GM21360 (cell line): ENCODE measurements around the gene ASB7.

ENCODE experiments used
- ATAC-seq: cut with Tn5 transposase; IDR thresholded peaks from one replicate; pipeline ENCODE4 v1.9.1; 2021; ENCODE audit warnings: mild to moderate bottlenecking, moderate library complexity; ENCODE audit not compliant: unreplicated experiment

Gene ASB7

GRCh38 chr15:100596792-100597191 lies 5.6 kb upstream of the ASB7 start:
- peak; percentile 91 for ATAC-seq

- no peak for ATAC-seq
Measured at GRCh38 chr15:100597862-100598261, 4.5 kb upstream of the ASB7 start.

- no peak for ATAC-seq
Measured at GRCh38 chr15:100598655-100599054, 3.7 kb upstream of the ASB7 start.

GRCh38 chr15:100601163-100601562 lies 1.2 kb upstream of the ASB7 start:
- ATAC-seq: no peak

GRCh38 chr15:100601617-100602063 lies 749 bp upstream of the ASB7 start:
- peak; percentile 8 for ATAC-seq

GRCh38 chr15:100602823-100603393 lies 519 bp downstream of the ASB7 start:
- ATAC-seq: peak; percentile 42

- ATAC-seq: no peak
Measured at GRCh38 chr15:100612539-100612938, 10.2 kb downstream of the ASB7 start.

- no peak for ATAC-seq
Measured at GRCh38 chr15:100613208-100613607, 10.8 kb downstream of the ASB7 start.

GRCh38 chr15:100614336-100614735 lies 11.9 kb downstream of the ASB7 start:
- no peak for ATAC-seq

GRCh38 chr15:100614918-100615317 lies 12.5 kb downstream of the ASB7 start:
- no peak for ATAC-seq

GRCh38 chr15:100615801-100616200 lies 13.4 kb downstream of the ASB7 start:
- no peak for ATAC-seq

GRCh38 chr15:100616700-100617099 lies 14.3 kb downstream of the ASB7 start:
- ATAC-seq: no peak

GRCh38 chr15:100623301-100623700 lies 20.9 kb downstream of the ASB7 start:
- ATAC-seq: no peak

- peak; percentile 80 for ATAC-seq
Measured at GRCh38 chr15:100627789-100628395, 25.5 kb downstream of the ASB7 start.

- no peak for ATAC-seq
Measured at GRCh38 chr15:100628746-100629145, 26.4 kb downstream of the ASB7 start.

GRCh38 chr15:100631831-100632230 lies 29.4 kb downstream of the ASB7 start:
- ATAC-seq: no peak

- ATAC-seq: no peak
Measured at GRCh38 chr15:100633763-100634075, 31.3 kb downstream of the ASB7 start.

GRCh38 chr15:100635406-100636071 lies 33.1 kb downstream of the ASB7 start:
- no peak for ATAC-seq

- ATAC-seq: no peak
Measured at GRCh38 chr15:100638177-100638730, 35.9 kb downstream of the ASB7 start.

- ATAC-seq: no peak
Measured at GRCh38 chr15:100642213-100642949, 40.0 kb downstream of the ASB7 start.

GRCh38 chr15:100642950-100643338 lies 40.6 kb downstream of the ASB7 start:
- ATAC-seq: no peak

GRCh38 chr15:100645671-100646070 lies 43.3 kb downstream of the ASB7 start:
- ATAC-seq: no peak
